GM18508 (cell line): ENCODE data around the gene CUTA.
A peak's percentile ranks its signal among the peaks of the same experiment; 100 is the strongest.

Experiments used
- ATAC-seq: cut with Tn5 transposase; IDR thresholded peaks from one replicate; pipeline ENCODE4 v1.9.1; 2021; ENCODE audit warnings: moderate number of reproducible peaks; ENCODE audit not compliant: insufficient read depth, unreplicated experiment

The CUTA gene, protein sequence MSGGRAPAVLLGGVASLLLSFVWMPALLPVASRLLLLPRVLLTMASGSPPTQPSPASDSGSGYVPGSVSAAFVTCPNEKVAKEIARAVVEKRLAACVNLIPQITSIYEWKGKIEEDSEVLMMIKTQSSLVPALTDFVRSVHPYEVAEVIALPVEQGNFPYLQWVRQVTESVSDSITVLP

GRCh38 chr6:33417903-33418689, at the start of gene CUTA:
Gene CUTA (minus strand): TSS chr6:33418107. CDS start chr6:33418000, 107 bp downstream.
- ATAC-seq: peak; percentile 78

DNA sequence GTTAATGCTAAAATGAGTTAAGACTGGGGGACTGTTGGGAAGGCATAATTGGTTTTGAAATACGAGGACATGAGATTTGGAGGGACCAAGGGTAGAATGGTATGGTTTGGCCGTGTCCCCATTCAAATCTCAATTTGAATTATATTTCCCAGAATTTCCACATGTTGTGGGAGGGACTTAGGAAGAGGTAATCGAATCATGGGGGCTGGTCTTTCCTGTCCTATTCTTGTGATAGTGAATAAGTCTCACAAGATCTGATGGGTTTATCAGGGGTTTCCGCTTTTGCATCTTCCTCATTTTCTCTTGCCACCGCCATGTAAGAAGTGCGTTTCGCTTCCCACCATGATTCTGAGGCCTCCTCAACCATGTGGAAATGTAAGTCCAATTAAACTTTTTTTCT, 49.2 kb upstream of the CUTA start:
- ATAC-seq: no peak

GRCh38 chr6:33466075-33466735, 48.3 kb upstream of the CUTA start:
- no peak for ATAC-seq

- ATAC-seq: no peak
These were observed 41.3 kb upstream of the CUTA start for GRCh38 chr6:33459226-33459625.

GRCh38 chr6:33458676-33459075, 40.8 kb upstream of the CUTA start:
- no peak for ATAC-seq

DNA sequence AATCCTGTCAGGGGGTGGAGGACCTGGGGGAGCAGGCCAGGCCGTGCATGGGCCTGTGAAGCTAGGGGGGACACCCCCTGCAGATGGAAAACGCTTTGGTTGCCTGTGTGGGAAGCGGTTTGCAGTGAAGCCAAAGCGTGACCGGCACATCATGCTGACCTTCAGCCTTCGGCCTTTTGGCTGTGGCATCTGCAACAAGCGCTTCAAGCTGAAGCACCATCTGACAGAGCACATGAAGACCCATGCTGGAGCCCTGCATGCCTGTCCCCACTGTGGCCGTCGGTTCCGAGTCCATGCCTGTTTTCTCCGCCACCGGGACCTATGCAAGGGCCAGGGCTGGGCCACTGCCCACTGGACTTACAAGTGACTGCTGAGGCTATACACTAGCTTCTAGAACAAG, 38.2 kb upstream of the CUTA start:
- ATAC-seq: no peak

- no peak for ATAC-seq
These were observed 37.1 kb upstream of the CUTA start for GRCh38 chr6:33455051-33455450.

GRCh38 chr6:33454009-33454946, 36.4 kb upstream of the CUTA start, which contains the start of gene ZBTB9:
Gene ZBTB9 (plus strand): TSS chr6:33454576. CDS start chr6:33455101, 525 bp downstream.
- ATAC-seq: peak; percentile 90

GRCh38 chr6:33453393-33454008, 35.6 kb upstream of the CUTA start:
- no peak for ATAC-seq

DNA sequence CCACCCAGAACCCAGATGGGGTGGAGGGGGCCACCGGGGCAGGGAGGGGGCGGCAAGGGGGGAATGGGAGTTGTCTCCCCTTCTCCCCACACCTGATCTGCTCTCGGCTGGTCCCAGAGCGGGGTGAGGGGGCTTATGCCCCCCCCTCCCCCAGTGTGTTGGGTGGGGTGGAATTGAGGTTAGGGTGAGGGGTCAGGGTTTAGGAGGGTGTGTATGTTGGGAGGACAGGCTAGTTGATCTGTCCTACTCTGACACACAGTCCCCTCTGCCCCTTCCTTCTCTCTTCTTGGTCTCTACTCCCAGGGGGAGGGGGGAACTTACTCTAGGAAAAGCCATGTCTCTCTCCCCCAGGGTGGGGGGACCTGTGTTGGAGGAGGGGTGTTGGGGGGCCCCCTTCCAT, 34.6 kb upstream of the CUTA start:
- ATAC-seq: no peak

DNA sequence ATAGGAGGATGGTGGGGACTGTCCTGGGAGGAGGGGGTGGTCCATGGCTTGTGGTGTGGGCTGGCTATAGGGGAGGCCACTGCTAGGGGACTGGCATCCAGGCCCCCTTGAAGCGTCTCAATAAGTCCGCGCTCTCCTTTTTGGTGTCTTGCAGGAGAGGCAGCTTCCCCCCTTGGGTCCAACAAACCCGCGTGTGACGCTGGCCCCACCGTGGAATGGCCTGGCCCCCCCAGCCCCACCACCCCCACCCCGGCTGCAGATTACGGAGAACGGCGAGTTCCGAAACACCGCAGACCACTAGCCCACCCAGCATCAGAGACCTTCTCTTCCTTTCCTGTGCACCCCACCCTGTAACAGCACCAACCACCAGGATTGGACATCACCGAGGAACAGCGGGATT, 33.7 kb upstream of the CUTA start:
- no peak for ATAC-seq

GRCh38 chr6:33450434-33450833, 32.5 kb upstream of the CUTA start:
- no peak for ATAC-seq

DNA sequence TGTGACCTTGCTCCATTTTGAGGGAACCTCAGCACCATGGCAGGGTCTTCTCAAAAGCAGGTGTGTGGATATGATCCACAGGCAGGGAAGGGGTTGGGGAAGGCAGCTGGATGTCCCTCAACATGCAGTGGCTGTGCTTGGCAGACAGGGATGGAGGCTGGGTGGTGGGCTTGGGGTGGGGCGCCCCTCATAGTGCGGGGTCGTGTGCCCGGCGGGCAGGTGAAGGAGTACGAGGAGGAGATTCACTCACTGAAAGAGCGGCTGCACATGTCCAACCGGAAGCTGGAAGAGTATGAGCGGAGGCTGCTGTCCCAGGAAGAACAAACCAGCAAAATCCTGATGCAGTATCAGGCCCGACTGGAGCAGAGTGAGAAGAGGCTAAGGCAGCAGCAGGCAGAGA, 28.4 kb upstream of the CUTA start:
- no peak for ATAC-seq

DNA sequence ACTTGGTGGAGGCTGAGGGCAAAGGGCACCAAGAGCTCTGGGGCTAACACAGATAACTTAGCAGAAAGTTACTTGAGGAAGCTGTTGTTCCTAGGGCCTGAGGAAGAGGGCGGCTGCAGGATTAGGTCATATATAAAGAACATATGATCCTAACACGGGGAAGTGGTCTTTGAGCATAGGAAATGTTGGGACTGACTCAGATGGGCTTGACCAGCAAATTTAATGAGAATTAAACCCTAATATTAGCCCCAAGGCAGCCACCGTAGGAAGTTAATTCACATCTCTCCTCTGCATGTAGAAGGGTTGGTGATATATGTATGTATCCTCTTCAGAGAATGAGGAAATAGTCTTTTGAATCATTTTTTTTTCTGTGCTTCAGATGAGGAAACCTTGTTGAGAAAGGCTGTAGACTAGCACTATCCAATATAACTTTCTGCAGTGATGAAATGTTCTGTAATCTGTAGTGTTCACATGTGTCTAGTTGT, 27.3 kb upstream of the CUTA start:
- no peak for ATAC-seq

GRCh38 chr6:33443619-33444504, 26.0 kb upstream of the CUTA start:
- no peak for ATAC-seq

DNA sequence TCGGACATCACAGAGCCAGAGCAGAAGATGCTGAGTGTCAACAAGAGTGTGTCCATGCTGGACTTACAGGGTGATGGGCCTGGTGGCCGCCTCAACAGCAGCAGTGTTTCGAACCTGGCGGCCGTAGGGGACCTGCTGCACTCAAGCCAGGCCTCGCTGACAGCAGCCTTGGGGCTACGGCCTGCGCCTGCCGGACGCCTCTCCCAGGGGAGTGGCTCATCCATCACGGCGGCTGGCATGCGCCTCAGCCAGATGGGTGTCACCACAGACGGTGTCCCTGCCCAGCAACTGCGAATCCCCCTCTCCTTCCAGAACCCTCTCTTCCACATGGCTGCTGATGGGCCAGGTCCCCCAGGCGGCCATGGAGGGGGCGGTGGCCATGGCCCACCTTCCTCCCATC, 25.1 kb upstream of the CUTA start:
- ATAC-seq: no peak

GRCh38 chr6:33442283-33442682, 24.4 kb upstream of the CUTA start:
- ATAC-seq: no peak

DNA sequence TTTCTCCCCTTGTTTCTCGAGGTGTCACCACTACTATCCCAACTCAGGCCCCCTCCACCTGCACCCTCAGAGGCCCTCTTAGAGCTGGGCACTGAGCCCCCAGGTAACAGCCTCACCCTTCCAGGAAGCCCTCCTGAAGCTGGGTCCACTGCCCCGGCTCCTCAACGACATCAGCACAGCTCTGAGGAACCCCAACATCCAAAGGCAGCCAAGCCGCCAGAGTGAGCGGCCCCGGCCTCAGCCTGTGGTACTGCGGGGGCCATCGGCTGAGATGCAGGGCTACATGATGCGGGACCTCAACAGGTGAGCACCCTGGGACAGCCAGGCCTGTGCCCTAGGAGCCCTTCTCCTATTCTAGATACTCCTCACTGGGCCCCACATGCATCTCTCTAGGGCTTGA, 23.6 kb upstream of the CUTA start:
- no peak for ATAC-seq
